GM12873 (cell line): ENCODE measurements around the gene HSCB.

Source experiments
- CTCF ChIP-seq: IDR thresholded peaks from 2 replicates; pipeline ENCODE4 v1.5.1; 2012; ENCODE audit warnings: low read depth, mild to moderate bottlenecking, moderate library complexity, low read length, control low read depth; ENCODE audit not compliant: insufficient read depth; ENCODE audit errors: missing control alignments

The HSCB gene

GRCh38 chr22:28730179-28730578 lies 11.7 kb upstream of the HSCB start:
- no peak for TF ChIP-seq CTCF

- no peak for TF ChIP-seq CTCF
Measured at GRCh38 chr22:28734393-28734792, 7.4 kb upstream of the HSCB start.

- no peak for TF ChIP-seq CTCF
Measured at GRCh38 chr22:28736301-28737155, 5.3 kb upstream of the HSCB start.

GRCh38 chr22:28737701-28738100 lies 4.1 kb upstream of the HSCB start:
- no peak for TF ChIP-seq CTCF

GRCh38 chr22:28741200-28741784 lies 547 bp upstream of the HSCB start:
- TF ChIP-seq CTCF: no peak

- TF ChIP-seq CTCF: no peak
Measured at GRCh38 chr22:28742562-28742962, 723 bp downstream of the HSCB start.

GRCh38 chr22:28743852-28744251 lies 2.0 kb downstream of the HSCB start:
- TF ChIP-seq CTCF: no peak
